HepG2 (cell line): ENCODE results near the gene H1-8. TPM values are rescaled to one million over a fixed set of nuclear protein-coding genes. Genes with fewer than 3 reads are reported as not detected.

Experiments used
- ATAC-seq: fragments of 200-7000 bp; cut with Tn5 transposase; 3 replicates; pipeline ENCODE4 v1.9.1; 2020; ENCODE audit warnings: mild to moderate bottlenecking, moderate library complexity
- BruUV-seq: library from RNA; stranded (reverse); fragments of 400-500 nt; replicated peaks from 2 replicates; lab custom pipeline; 2021; lab: Mats Ljungman, UMichigan
- CTCF ChIA-PET: fragments of 300-600 bp; formaldehyde crosslinking; extraction: SDS; loops from one replicate; lab custom pipeline; 2021; ENCODE audit warnings: low total read pairs, inconsistent platforms, low intra/inter-chr PET ratio; lab: Yijun Ruan, JAX
- POLR2A ChIA-PET: fragments of 350-600 bp; sonication (Branson Sonifier 250); formaldehyde crosslinking; loops from one replicate; lab custom pipeline; 2020; ENCODE audit warnings: antibody characterized with exemption, inconsistent platforms; lab: Yijun Ruan, JAX
- DNase-seq: peaks from one replicate; pipeline ENCODE4 v3.0.0-alpha.2; 2015; ENCODE audit warnings: low spot score
- FAIRE-seq: peaks from 3 replicates; lab custom pipeline; 2011; peaks lifted over from hg19 to GRCh38; lab: Jason Lieb, UNC
- H2AFZ ChIP-seq: one replicate; pipeline ENCODE4 v1.6.1; 2011; ENCODE audit warnings: low read length, inconsistent platforms
- H3K27ac ChIP-seq: fragments of 300-600 bp; 3 replicates; pipeline ENCODE4 v1.8.0; 2011; ENCODE audit warnings: mixed run types, mild to moderate bottlenecking, mixed read lengths, low read length, inconsistent platforms; ENCODE audit not compliant: insufficient read depth; ENCODE audit errors: extremely low read length
- H3K27me3 ChIP-seq, 2 experiments: fragments of 200-600 bp in 1 of 2; 2 replicates in 1 of 2; 3 replicates in 1 of 2; pipeline versions ENCODE4 v1.6.0 to v1.8.0; 2011; ENCODE audit warnings: low read length in 2 of 2, mild to moderate bottlenecking in 2 of 2, moderate library complexity in 2 of 2, inconsistent platforms in 1 of 2; ENCODE audit not compliant: insufficient read depth in 2 of 2, control insufficient read depth in 1 of 2
- H3K36me3 ChIP-seq, 2 experiments: fragments of 200-600 bp in 1 of 2; replicated peaks in 1 of 2; 2 replicates in 1 of 2; 3 replicates in 1 of 2; pipeline versions ENCODE4 v1.5.1 to v1.8.0; 2011; ENCODE audit warnings: low read length in 2 of 2, inconsistent platforms in 1 of 2; ENCODE audit not compliant: insufficient read depth in 2 of 2, control insufficient read depth in 1 of 2
- H3K4me1 ChIP-seq: 2 replicates; pipeline ENCODE4 v1.5.1; 2012; ENCODE audit warnings: low read length, inconsistent platforms; ENCODE audit not compliant: insufficient read depth
- H3K4me2 ChIP-seq: 2 replicates; pipeline ENCODE4 v1.6.0; 2011; ENCODE audit warnings: low read depth, low read length, inconsistent platforms
- H3K4me3 ChIP-seq, 3 experiments: fragments of 200-600 bp in 1 of 3; sonication (generic), shearing (Covaris generic) in 1 of 3; replicated peaks in 1 of 3; 2 replicates each; pipeline ENCODE4 v1.5.1; 2011 to 2016; ENCODE audit warnings: low read length in 3 of 3, inconsistent platforms in 2 of 3, low read depth in 2 of 3, mild to moderate bottlenecking in 2 of 3, control low read depth in 1 of 3, mixed read lengths in 1 of 3; ENCODE audit not compliant: insufficient read depth in 1 of 3
- H3K79me2 ChIP-seq: one replicate; pipeline ENCODE4 v1.6.1; 2011; ENCODE audit warnings: low read length, inconsistent platforms; ENCODE audit not compliant: insufficient read depth
- H3K9ac ChIP-seq: 2 replicates; pipeline ENCODE4 v1.6.0; 2011; ENCODE audit warnings: mild to moderate bottlenecking, low read depth, low read length, inconsistent platforms; ENCODE audit not compliant: insufficient read depth
- H3K9me3 ChIP-seq: 2 replicates; pipeline ENCODE4 v1.5.1; 2012; ENCODE audit warnings: mild to moderate bottlenecking, low read length
- H4K20me1 ChIP-seq: 2 replicates; pipeline ENCODE4 v1.6.0; 2011; ENCODE audit warnings: inconsistent platforms, mild to moderate bottlenecking, low read length, moderate library complexity; ENCODE audit not compliant: insufficient read depth
- AGO2 ChIP-seq: fragments of 200-400 bp; formaldehyde crosslinking; optimal IDR thresholded peaks from 2 replicates; pipeline ENCODE3; 2017; ENCODE audit warnings: mild to moderate bottlenecking, low read depth, low read length, moderate library complexity
- ZEB1 ChIP-seq: IDR thresholded peaks from 2 replicates; pipeline ENCODE4 v1.6.1; 2012; ENCODE audit warnings: mild to moderate bottlenecking, low read depth, inconsistent platforms; ENCODE audit not compliant: insufficient replicate concordance
- ZNF354B ChIP-seq: sonication (generic); formaldehyde crosslinking; IDR thresholded peaks from 2 replicates; pipeline ENCODE4 v1.8.0; 2022; ENCODE audit warnings: mild to moderate bottlenecking, missing genetic modification reagents
- WGBS: methylation state at CpG from one replicate; pipeline ENCODE4 v1.1.6; 2017; ENCODE audit warnings: low lambda C conversion rate; 5-methylcytosine and 5-hydroxymethylcytosine counted together
- in situ Hi-C: cut with HindIII; loops from 2 replicates; pipeline ENCODE4 v1.10.0; 2017; ENCODE audit warnings: low pct_unique_long_range_greater_than_20kb; ENCODE audit not compliant: extremely low pct_ligation_motif_present
- intact Hi-C: fragments of 100-400 bp; cut with micrococcal nuclease; formaldehyde crosslinking; loops from one replicate; pipeline ENCODE4 v1.10.0; 2022; ENCODE audit not compliant: unreplicated experiment
- polyA plus RNA-seq, 8 experiments: library from polyadenylated mRNA; depleted of rRNA in 3 of 8; stranded (reverse) in 7 of 8; unstranded in 1 of 8; fragments of >200 nt; fragmentation: Illumina TruSeq in 4 of 8; extraction: Trizol in 4 of 8; gene quantifications; 2 replicates each; pipeline versions ENCODE4 v1.2.1 to v1.2.3, GENCODE V29; 2011 to 2016; ENCODE audit warnings: low read depth in 4 of 8, missing spikeins in 1 of 8, mixed read lengths in 1 of 8; ENCODE audit not compliant: insufficient read depth in 1 of 8
- total RNA-seq, 5 experiments: library from RNA; depleted of rRNA; stranded (reverse); fragments of >200 nt; fragmentation: Illumina TruSeq; extraction: Trizol; gene quantifications; 2 replicates each; pipeline ENCODE4 v1.2.3, GENCODE V29; 2016; ENCODE audit warnings: low read depth in 1 of 5

The H1-8 gene
- total and polyA plus RNA-seq, 2 of the 13 experiments (the other 11 are each of a cell fraction or from before 2014, with no cell fraction given): 0.08 TPM; not detected in 1

DNA sequence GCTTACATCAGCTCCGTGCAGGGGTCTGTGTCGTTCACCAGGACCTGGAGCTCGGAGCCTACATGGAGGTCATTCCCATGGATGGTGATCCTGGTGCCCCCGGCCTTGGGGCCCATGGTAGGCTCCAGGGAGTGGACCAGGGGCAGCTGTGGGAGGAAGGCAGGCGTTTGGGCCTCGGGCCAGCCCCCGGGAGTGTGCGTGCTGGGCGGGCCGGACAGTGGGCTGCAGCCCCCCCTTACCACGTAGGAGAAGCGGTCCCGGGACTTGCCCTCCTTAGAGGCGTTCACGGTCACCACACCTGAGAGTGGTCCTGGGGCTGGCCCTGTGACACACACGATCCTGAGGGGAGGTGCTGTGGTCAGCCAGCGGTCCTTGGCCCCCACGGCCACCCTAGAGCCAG, 29.6 kb downstream of the H1-8 start:
- no CpG with 5 or more reads among the region's 18 CpGs for WGBS
- no peaks in the 10 kb centered on the region for H3K79me2 ChIP-seq
- H3K9me3 ChIP-seq: no peaks in the 10 kb centered on the region
- ChIA-PET CTCF (no interaction called here), POLR2A (no interaction called here)
- no peak overlapping the region for H3K9ac ChIP-seq
- ATAC-seq (no peak), DNase-seq (no peak), FAIRE-seq (no peak)
- no peaks in the 10 kb centered on the region for H4K20me1 ChIP-seq
- H3K27ac ChIP-seq: no peak overlapping the region
- peaks cover 9 to 18% of the 10 kb centered on the region in 2 experiments; a peak in 4 of 5 replicates for H3K36me3 ChIP-seq
- H2AFZ ChIP-seq: no peak overlapping the region
- no peak overlapping the region for H3K4me2 ChIP-seq
- in situ Hi-C loops: no loop called here
- peaks cover 13% of the 10 kb centered on the region for H3K4me1 ChIP-seq
- H3K4me3 ChIP-seq: no peak overlapping the region
- H3K27me3 ChIP-seq: no peaks in the 10 kb centered on the region
- BruUV-seq: no TSS peak
- TF ChIP-seq ZEB1: no peak
- TF ChIP-seq AGO2: peak; percentile 55
- intact Hi-C loops: no loop called here

DNA sequence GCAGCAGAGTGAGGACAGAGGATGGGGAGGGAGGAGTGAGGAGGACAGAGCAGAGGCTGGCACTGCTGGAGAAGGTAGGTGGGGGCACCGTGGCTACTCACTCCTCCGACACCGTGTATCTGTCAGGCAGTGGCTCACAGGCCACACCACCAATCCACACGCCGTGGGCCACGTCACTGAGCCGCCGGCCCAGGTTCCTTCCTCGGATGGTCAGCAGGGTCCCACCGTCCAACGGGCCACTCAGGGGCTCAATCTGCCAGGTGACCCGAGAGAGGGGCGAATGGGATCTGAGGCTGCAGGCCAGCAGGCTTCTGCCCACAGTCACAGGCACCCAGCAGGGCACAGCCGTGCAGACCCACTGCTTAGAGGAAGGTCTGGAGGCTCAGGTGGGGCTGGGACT, 30.5 kb downstream of the H1-8 start:
- CTCF ChIA-PET: no interaction called here
- 96% methylated on average over 12 of the region's 14 CpGs for WGBS

More for the DNA sequence above, 30.5 kb downstream of the H1-8 start:
- peaks cover 11 to 23% of the 10 kb centered on the region in 2 experiments; a peak in 4 of 5 replicates for H3K36me3 ChIP-seq
- ATAC-seq: no peak
- no peaks in the 10 kb centered on the region for H3K27me3 ChIP-seq
- H3K4me2 ChIP-seq: no peak overlapping the region
- intact Hi-C loops (no loop called here), in situ Hi-C loops (no loop called here)
- no peaks in the 10 kb centered on the region for H3K79me2 ChIP-seq
- peaks cover 13% of the 10 kb centered on the region for H3K4me1 ChIP-seq
- no peak for TF ChIP-seq ZNF354B
- TF ChIP-seq, all 625 proteins: peak for 0
- Histone ChIP-seq H3K4me3 (no peak overlapping the region), H4K20me1 (no peaks in the 10 kb centered on the region), H3K9ac (no peak overlapping the region), H2AFZ (no peak overlapping the region), H3K9me3 (no peaks in the 10 kb centered on the region), H3K27ac (no peak overlapping the region)
- POLR2A ChIA-PET: no interaction called here
- no TSS peak for BruUV-seq
- no peak for DNase-seq
- FAIRE-seq: no peak
